ENCODE measurements around the gene GPRIN2. TPM values are rescaled to one million over a fixed set of nuclear protein-coding genes. Genes with fewer than 3 reads are reported as not detected.

GPRIN2 gene
- total RNA-seq, 4 donors from 2014 or later = not detected

DNA sequence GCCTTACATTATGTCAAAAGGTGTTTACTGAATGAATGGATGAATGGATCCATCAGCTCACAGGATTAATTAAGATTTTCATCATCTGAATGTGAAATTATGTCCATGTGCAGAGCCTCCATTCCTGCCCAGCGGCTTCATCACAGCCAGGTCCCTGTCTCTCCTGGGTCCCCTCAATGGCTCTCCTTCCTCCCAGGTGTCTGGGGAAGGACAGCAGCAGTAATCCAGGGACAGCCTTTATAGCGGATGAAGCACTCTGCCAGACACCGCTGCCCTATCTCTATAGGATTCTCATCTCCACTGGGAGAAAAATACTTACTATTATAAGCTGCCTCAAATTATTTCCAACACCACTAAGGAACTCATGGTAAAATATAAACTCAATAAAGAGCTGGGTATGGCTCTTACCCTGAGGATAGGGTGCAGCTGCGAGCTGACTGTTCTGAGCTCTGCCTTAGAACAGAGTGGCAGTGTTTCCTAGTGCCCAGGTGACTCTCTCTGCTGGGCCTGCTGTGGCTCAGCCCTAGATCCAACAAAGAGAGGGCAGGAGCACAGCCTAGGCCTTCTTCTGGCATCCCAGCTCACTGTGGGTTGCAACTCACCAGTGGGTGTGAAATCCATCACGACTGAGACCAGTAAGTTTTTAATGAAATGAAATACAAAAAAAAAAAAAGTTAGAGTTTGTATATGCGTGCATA lies 38.3 kb downstream of the GPRIN2 start:
- no peak for TF ChIP-seq CTCF (IDR thresholded peaks at IDR 0.05; ENCODE audit: low read depth)

GRCh38 chr10:46517541-46517940 lies 38.9 kb downstream of the GPRIN2 start:
- TF ChIP-seq CTCF (IDR thresholded peaks at IDR 0.05; ENCODE audit: low read depth) = no peak

DNA sequence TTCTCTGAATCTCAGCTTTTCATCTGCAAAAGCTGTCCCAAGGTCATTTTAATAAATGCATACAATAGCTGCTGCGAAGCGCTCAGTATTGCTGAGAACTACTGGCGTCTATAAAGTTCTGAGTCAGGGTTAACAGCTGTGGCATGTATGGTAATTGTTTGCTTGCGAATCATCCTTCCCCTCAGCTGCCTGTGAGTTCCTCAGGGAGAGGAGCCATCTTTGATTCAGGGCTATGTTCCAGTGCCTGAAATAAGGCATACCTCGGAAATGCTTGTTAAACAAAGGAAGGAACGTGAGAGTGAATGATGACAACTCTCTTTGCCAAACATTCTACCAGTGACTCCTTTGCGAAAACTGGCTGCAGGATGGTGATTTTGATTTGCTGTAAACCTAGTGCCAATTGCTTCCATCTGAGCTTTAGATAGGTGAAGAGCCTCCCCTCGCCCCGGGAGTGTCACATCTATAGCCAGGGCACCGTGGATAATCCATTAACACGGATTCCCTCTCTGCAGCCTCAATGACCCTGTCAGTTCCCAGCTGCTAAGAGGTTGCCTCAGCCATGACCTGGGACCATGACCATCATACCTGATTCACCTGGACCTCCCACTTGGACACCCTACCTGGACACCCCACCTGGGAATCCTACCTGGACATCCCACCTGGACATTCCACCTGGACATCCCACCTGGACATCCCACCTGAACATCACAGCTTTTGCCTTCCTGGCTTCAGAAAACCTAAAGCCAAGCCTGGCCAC lies 39.6 kb downstream of the GPRIN2 start:
- no peak for TF ChIP-seq CTCF (IDR thresholded peaks at IDR 0.05; ENCODE audit: low read depth)

DNA sequence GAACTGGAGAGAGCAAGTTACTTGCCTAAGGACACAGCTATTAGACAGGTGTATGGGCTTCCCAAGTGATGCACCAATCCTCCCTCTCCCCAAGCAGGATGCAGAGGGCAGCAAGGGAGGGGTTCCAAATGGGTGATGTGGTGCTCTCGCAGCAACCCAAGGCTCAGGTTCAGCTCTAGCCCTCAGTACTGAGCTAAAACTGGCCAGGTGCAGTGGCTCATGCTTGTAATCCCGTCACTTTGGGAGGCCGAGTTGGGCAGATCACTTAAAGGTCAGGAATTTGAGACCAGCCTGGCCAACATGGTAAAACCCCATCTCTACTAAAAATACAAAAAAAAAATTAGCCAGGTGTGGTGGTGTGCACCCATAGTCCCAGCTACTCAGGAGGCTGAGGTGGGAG lies 40.7 kb downstream of the GPRIN2 start:
- TF ChIP-seq CTCF (IDR thresholded peaks at IDR 0.05; ENCODE audit: low read depth) = no peak

GRCh38 chr10:46515366-46515765 lies 41.1 kb downstream of the GPRIN2 start:
- no peak for TF ChIP-seq CTCF (IDR thresholded peaks at IDR 0.05; ENCODE audit: low read depth)

- no peak for TF ChIP-seq CTCF (IDR thresholded peaks at IDR 0.05; ENCODE audit: low read depth)
Measured at GRCh38 chr10:46514899-46515298, 41.6 kb downstream of the GPRIN2 start.

DNA sequence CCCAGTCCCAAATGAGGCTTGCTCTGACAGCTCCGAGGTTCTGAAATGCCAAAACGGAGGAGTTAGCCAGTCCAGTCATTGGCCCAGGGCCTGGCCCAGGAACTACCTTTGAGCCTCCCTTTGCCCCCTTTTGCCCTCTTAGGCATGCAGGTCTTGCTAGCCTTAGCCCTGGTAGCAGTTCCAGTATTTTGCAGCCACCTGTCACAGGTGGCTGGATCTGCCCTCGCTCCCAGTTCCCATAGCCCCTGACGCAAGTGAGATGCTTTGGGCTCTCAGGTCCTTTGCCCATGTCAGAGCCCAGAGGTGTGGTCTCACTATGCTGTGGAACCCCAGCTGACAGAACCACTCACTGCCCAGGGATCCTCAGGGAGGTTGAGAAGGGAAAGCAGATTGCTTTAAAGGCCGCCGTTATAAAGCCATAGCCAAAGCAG lies 42.0 kb downstream of the GPRIN2 start:
- no peak for TF ChIP-seq CTCF (IDR thresholded peaks at IDR 0.05; ENCODE audit: low read depth)

Measured in subcutaneous adipose tissue (tissue), 4 donors.